ENCODE data around the gene AGTR1. TPM values are rescaled to one million over a fixed set of nuclear protein-coding genes. Genes with fewer than 3 reads are reported as not detected.

Gene AGTR1
- not detected in 2 replicates for total RNA-seq

- no peak for DNase-seq (ENCODE audit: low read depth)
These were observed at the start of gene AGTR1 for GRCh38 chr3:148697306-148698189. TSS of gene AGTR1 (plus strand) at chr3:148697903. CDS start at chr3:148741036, 43,133 bp downstream.

- no peak for DNase-seq (ENCODE audit: low read depth)
These were observed 48.9 kb upstream of the AGTR1 start for GRCh38 chr3:148648685-148649352.

- no peak for DNase-seq (ENCODE audit: low read depth)
These were observed 46.2 kb upstream of the AGTR1 start for GRCh38 chr3:148651549-148651948.

GRCh38 chr3:148654433-148654832 is 43.3 kb upstream of the AGTR1 start:
- DNase-seq (ENCODE audit: low read depth), result no peak

- DNase-seq (ENCODE audit: low read depth), result peak; percentile 21
These were observed 40.2 kb upstream of the AGTR1 start for GRCh38 chr3:148657470-148657869.

GRCh38 chr3:148659512-148659911 is 38.2 kb upstream of the AGTR1 start:
- no peak for DNase-seq (ENCODE audit: low read depth)

- DNase-seq (ENCODE audit: low read depth), result no peak
These were observed 17.4 kb upstream of the AGTR1 start for GRCh38 chr3:148680289-148680688.

GRCh38 chr3:148681080-148681479 is 16.6 kb upstream of the AGTR1 start:
- DNase-seq (ENCODE audit: low read depth), result no peak

- no peak for DNase-seq (ENCODE audit: low read depth)
These were observed 14.7 kb upstream of the AGTR1 start for GRCh38 chr3:148682997-148683396.

- no peak for DNase-seq (ENCODE audit: low read depth)
These were observed 3.6 kb upstream of the AGTR1 start for GRCh38 chr3:148694116-148694515.

- no peak for DNase-seq (ENCODE audit: low read depth)
These were observed 597 bp downstream of the AGTR1 start for GRCh38 chr3:148698190-148698810.

GRCh38 chr3:148705314-148705713 is 7.6 kb downstream of the AGTR1 start:
- no peak for DNase-seq (ENCODE audit: low read depth)

GRCh38 chr3:148707601-148708380 is 10.1 kb downstream of the AGTR1 start:
- DNase-seq (ENCODE audit: low read depth), result no peak

GRCh38 chr3:148708409-148708808 is 10.7 kb downstream of the AGTR1 start:
- DNase-seq (ENCODE audit: low read depth), result no peak

GRCh38 chr3:148709560-148710253 is 12.0 kb downstream of the AGTR1 start:
- no peak for DNase-seq (ENCODE audit: low read depth)

- DNase-seq (ENCODE audit: low read depth), result no peak
These were observed 13.0 kb downstream of the AGTR1 start for GRCh38 chr3:148710665-148711064.

- DNase-seq (ENCODE audit: low read depth), result no peak
These were observed 14.4 kb downstream of the AGTR1 start for GRCh38 chr3:148711981-148712666.

- no peak for DNase-seq (ENCODE audit: low read depth)
These were observed 16.8 kb downstream of the AGTR1 start for GRCh38 chr3:148714521-148714920.

- DNase-seq (ENCODE audit: low read depth), result no peak
These were observed 19.0 kb downstream of the AGTR1 start for GRCh38 chr3:148716657-148717056.

GRCh38 chr3:148717885-148718561 is 20.3 kb downstream of the AGTR1 start:
- DNase-seq (ENCODE audit: low read depth), result no peak

Measured in renal cortical epithelial cell (primary cell).